Measurements from ENCODE around the gene EIF4E1B. TPM values are rescaled to one million over a fixed set of nuclear protein-coding genes. Genes with fewer than 3 reads are reported as not detected.

The EIF4E1B gene
- total and polyA plus RNA-seq, 7 donors, result 0.36 TPM; not detected in 6

- 17 to 40% methylated on average over 25 of the region's 25 CpGs for WGBS, 2 donors
- intact Hi-C loops (cut with DNase I), result no loop called here
- H3K27me3 ChIP-seq, result peaks cover 35 to 95% (median 63%) of the 10 kb centered on the region in 3 donors
Measured at GRCh38 chr5:176625966-176626875, 4.3 kb upstream of the EIF4E1B start.

GRCh38 chr5:176626876-176627236 lies 3.6 kb upstream of the EIF4E1B start:
- Histone ChIP-seq H3K4me3 (no peak overlapping the region), H3K9me3 (no peaks in the 10 kb centered on the region), H3K4me1 (peaks cover 0 to 17% (median 15%) of the 10 kb centered on the region in 4 donors), H3K27me3 (peaks cover 32 to 95% (median 57%) of the 10 kb centered on the region in 3 donors), H3K36me3 (no peaks in the 10 kb centered on the region), H3K27ac (no peak overlapping the region)
- 9 to 35% methylated on average over 7 of the region's 7 CpGs for WGBS, 2 donors
- no peak for DNase-seq
- TF ChIP-seq CTCF (IDR thresholded peaks at IDR 0.05), result no peak
- no peak for TF ChIP-seq POLR2AphosphoS5 (IDR thresholded peaks at IDR 0.05)
- no peak for TF ChIP-seq EP300 (IDR thresholded peaks at IDR 0.05)
- no peak for TF ChIP-seq POLR2A (IDR thresholded peaks at IDR 0.05)
- intact Hi-C loops (cut with DNase I), result no loop called here

More at GRCh38 chr5:176625966-176626875, 4.3 kb upstream of the EIF4E1B start:
- H3K4me3 ChIP-seq, result no peak overlapping the region
- H3K27ac ChIP-seq, result no peak overlapping the region
- no peaks in the 10 kb centered on the region for H3K36me3 ChIP-seq
- no peaks in the 10 kb centered on the region for H3K9me3 ChIP-seq
- DNase-seq, result no peak
- TF ChIP-seq POLR2AphosphoS5 (IDR thresholded peaks at IDR 0.05) (no peak), POLR2A (IDR thresholded peaks at IDR 0.05) (no peak), EP300 (IDR thresholded peaks at IDR 0.05) (no peak), CTCF (IDR thresholded peaks at IDR 0.05) (no peak)
- H3K4me1 ChIP-seq, result peaks cover 0 to 17% (median 15%) of the 10 kb centered on the region in 4 donors

- no peaks in the 10 kb centered on the region for H3K36me3 ChIP-seq
- no peak for TF ChIP-seq POLR2A (IDR thresholded peaks at IDR 0.05)
- TF ChIP-seq CTCF (IDR thresholded peaks at IDR 0.05), result no peak
- TF ChIP-seq EP300 (IDR thresholded peaks at IDR 0.05), result no peak
- TF ChIP-seq POLR2AphosphoS5 (IDR thresholded peaks at IDR 0.05), result no peak
- peaks cover 32 to 96% (median 55%) of the 10 kb centered on the region in 3 donors for H3K27me3 ChIP-seq
- no peaks in the 10 kb centered on the region for H3K9me3 ChIP-seq
- intact Hi-C loops (cut with DNase I), result no loop called here
- no peak overlapping the region for H3K4me3 ChIP-seq
- 52 to 89% methylated on average over 5 of the region's 5 CpGs for WGBS, 2 donors
- H3K4me1 ChIP-seq, result peaks cover 0 to 17% (median 15%) of the 10 kb centered on the region in 4 donors
- no peak overlapping the region for H3K27ac ChIP-seq
- no peak for DNase-seq
Measured at GRCh38 chr5:176627582-176627981, 2.9 kb upstream of the EIF4E1B start.

- no peak overlapping the region for H3K27ac ChIP-seq
- intact Hi-C loops (cut with DNase I), result no loop called here
- no peak for DNase-seq
- no peaks in the 10 kb centered on the region for H3K36me3 ChIP-seq
- peaks cover 0 to 17% (median 15%) of the 10 kb centered on the region in 4 donors for H3K4me1 ChIP-seq
- TF ChIP-seq CTCF (IDR thresholded peaks at IDR 0.05), result no peak
- TF ChIP-seq EP300 (IDR thresholded peaks at IDR 0.05), result no peak
- no peak for TF ChIP-seq POLR2AphosphoS5 (IDR thresholded peaks at IDR 0.05)
- TF ChIP-seq POLR2A (IDR thresholded peaks at IDR 0.05), result no peak
- H3K27me3 ChIP-seq, result peaks cover 32 to 95% (median 55%) of the 10 kb centered on the region in 3 donors
- H3K4me3 ChIP-seq, result no peak overlapping the region
- 37 to 54% methylated on average over 13 of the region's 13 CpGs for WGBS, 2 donors
- no peaks in the 10 kb centered on the region for H3K9me3 ChIP-seq
Measured at GRCh38 chr5:176628406-176629228, 1.9 kb upstream of the EIF4E1B start.
